Measurements from ENCODE around the gene NUBPL.
"Not testable (repeated sequence)": the region's sequence is repeated elsewhere in the genome, so short reads cannot be mapped to it uniquely, and the experiment has no call there.

Gene NUBPL

GRCh38 chr14:31578792-31579501, 17.7 kb downstream of the NUBPL start:
- DNase-seq, result no peak

GRCh38 chr14:31580234-31580633, 19.0 kb downstream of the NUBPL start:
- no peak for DNase-seq

DNA sequence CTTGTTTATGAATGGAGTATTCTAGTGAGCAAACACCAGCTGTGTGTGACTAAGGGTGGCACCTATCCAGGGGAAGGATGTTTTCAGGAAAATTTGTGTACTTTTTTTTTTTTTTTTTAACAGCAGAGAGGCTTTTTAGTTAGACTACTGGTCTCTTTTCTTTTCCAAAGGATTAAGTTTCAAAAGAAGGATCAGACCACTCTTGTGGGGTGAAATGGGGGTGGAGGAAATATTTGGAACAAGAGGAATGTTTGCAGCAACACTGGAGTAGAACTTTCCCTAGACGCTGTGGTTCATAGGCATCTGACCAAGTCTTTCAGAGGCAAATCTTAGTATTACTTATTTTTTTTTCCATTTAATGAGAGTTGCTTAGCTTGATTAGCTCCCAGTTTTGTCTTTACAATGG, 21.1 kb downstream of the NUBPL start:
- DNase-seq, result no peak

- no peak for DNase-seq
Measured at GRCh38 chr14:31582836-31583452, 21.7 kb downstream of the NUBPL start.

DNA sequence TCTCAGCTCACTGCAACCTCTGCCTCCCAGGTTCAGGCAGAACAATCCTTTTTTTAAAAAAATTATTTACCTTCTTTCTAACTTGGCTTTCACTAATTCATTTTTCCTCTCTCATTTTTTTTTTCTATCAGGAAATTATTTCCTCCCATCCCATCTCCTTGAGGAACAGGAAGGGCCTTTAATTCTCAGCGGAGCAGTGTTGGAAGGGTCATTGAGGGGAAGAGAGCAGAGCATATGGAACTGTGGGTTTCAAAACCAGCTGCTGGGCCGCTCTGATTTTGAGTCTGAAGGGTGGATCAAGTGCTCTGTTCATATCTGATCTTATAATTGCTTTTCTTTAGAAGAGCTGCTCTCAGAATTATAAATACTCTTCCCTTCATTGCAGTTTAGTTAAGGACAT, 29.0 kb downstream of the NUBPL start:
- DNase-seq, result no peak

DNA sequence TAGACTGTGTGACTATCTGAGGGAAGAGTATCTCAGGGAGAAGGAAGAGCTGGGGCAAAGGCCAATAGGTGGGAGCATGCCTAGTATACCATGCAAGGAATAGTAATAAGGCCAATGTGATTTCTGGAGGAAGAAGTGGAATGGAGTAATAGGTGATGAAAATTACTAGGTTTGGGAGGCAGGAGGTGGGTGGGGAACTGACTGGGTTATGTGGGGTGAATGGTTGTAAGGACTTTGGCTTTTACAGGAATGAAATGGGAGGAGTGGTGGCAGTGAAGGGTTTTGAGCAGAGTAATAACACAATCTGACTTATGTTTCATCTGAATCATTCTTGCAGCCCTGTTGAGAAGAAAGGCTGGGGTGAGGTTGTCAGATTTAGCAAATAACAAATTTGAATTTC, 30.9 kb downstream of the NUBPL start:
- no peak for DNase-seq

GRCh38 chr14:31592631-31593030, 31.4 kb downstream of the NUBPL start:
- DNase-seq, result no peak

GRCh38 chr14:31596342-31597095, 35.3 kb downstream of the NUBPL start:
- no peak for DNase-seq

- DNase-seq, result no peak
Measured at GRCh38 chr14:31605702-31606101, 44.5 kb downstream of the NUBPL start.

DNA sequence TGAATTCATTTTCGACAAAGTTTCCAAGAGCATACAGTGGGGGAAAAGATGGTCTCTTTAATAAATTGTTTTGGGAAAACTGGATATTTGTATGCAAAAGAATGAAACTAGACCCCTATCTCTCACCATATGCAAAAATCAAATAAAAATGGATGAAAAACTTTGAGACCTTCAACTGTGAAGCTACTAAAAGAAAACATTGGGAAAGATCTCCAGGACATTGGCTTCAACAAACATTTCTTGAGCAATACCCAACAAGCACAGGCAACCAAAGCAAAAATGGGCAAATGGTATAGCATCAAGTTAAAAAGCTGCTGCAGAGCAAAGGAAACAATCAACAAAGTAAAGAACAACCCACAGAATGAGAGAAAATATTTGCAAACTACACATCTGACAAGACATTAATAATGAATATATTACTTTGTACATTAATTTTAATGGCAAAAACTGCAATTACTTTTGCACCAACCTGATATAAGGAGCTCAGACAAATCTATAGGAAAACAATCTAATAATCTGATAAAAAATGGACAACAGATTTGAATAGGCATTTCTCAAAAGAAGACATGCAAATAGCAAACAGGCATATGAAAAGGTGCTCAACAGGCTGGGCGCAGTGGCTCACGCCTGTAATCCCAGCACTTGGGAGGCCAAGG, 50.7 kb downstream of the NUBPL start:
- no peak for DNase-seq

- DNase-seq, result no peak
Measured at GRCh38 chr14:31613188-31613587, 52.0 kb downstream of the NUBPL start.

DNA sequence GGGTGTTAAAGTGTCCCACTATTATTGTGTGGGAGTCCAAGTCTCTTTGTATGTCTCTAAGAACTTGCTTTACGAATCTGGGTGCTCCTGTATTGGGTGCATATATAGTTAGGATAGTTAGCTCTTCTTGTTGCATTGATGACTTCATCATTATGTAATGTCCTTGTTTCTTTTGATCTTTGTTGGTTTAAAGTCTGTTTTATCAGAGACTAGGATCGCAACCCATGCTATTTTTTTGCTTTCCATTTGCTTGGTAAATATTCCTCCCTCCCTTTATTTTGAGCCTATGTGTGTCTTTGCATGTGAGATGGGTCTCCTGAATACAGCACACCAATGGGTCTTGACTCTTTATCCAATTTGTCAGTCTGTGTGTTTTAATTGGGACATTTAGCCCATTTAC, 57.7 kb downstream of the NUBPL start:
- not testable (repeated sequence) for DNase-seq

DNA sequence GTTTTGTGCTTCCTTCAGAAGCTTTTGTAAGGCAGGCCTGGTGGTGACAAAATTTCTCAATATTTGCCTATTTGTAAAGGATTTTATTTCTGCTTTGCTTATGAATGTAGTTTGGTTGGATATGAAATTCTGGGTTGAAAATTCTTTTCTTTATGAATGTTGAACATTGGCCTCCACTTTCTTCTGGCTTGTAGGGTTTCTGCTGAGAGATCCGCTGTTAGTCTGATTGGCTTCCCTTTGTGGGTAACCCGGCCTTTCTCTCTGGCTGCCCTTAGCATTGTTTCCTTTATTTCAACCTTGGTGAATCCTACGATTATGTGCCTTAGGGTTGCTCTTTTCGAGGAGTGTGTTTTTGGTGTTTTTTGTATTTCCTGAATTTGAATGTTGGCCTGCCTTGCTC, 58.2 kb downstream of the NUBPL start:
- no peak for DNase-seq

DNA sequence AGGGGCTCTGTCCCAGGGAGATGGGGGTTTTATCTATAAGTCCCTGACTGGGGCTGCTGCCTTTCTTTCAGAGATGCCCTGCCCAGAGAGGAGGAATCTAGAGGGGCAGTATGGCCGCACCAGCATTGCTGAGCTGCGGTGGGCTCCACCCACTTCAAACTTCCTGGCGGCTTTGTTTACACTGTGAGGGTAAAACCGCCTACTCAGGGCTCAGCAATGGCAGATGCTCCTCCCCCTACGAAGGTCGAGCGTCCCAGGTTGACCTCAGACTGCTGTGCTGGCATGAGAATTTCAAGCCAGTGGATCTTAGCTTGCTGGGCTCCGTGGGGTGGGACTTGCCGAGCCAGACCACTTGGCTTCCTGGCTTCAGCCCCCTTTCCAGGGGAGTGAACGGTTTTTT, 59.7 kb downstream of the NUBPL start:
- not testable (repeated sequence) for DNase-seq

GRCh38 chr14:31622060-31622459, 60.9 kb downstream of the NUBPL start:
- no peak for DNase-seq

DNA sequence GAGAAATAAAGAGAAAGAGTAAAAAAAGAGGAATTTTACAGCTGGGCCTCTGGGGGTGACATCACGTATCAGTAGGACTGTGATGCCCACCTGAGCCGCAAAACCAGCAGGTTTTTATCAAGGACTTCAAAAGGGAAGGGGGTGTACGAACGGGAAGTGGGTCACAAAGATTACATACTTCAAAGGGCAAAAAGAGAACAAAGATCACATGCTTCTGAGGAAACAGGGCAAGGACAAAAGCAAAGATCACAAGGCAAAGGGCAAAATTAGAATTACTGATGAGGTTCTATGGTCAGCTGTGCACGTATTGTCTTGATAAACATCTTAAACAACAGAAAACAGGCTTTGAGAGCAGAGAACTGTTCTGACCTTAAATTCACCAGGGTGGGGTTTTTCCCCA, 91.7 kb downstream of the NUBPL start:
- not testable (repeated sequence) for DNase-seq

DNA sequence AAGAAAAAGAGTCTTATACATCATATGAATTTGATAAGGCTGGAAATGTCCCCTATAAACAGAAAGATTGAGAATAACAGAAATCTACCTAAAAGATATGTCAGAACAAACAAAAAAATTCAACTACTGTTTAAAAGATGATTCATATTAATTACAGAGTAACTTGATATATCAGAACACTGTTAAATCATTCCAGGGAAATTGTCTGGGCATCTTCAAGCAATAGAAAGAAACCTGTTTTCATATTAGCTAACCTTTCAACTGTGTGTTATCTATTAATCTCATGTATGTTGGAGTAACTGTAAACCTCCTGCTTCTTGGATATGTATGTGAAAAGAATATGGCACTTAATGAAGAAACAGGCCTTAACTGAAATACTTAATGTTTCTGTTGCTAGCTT, 96.7 kb downstream of the NUBPL start:
- no peak for DNase-seq

DNA sequence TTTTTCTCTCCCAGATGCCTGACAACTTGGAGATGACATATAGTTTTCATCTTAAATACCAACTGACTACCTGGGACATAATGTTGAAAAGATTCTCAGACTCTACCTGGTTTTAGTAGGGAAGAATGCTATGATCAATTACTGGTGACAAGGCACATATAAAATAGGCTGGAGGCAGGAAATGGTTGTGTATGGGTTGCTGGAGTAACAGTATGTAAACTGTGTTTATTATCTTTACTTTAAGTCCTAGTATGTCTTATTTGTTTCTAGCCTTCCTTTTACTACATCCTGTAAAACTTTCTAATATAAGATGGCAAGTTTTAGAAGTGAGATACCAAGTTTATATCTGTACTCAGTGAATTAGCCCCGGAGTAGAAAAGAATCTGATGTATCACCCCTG, 98.1 kb downstream of the NUBPL start:
- no peak for DNase-seq

GRCh38 chr14:31660191-31660590, 99.0 kb downstream of the NUBPL start:
- no peak for DNase-seq

GRCh38 chr14:31660728-31661127, 99.5 kb downstream of the NUBPL start:
- no peak for DNase-seq

DNA sequence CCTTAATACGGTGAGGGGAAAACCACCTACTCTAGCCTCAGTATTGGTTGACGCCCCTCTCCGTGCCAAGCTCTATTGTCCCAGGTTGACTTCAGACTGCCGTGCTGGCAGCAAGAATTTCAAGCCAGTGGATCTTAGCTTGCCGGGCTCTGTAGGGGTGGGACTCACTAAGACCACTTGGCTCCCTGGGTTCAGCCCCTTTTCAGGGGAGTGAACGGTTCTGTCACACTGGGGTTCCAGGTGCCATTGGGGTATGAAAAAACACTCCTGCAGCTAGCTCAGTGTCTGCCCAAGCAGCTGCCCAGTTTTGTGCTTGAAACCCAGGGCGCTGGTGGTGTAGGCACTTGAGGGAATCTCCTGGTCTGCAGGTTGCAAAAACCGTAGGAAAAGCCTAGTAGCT, 107.1 kb downstream of the NUBPL start:
- no peak for DNase-seq

GRCh38 chr14:31672709-31673108, 111.5 kb downstream of the NUBPL start:
- DNase-seq, result no peak

- no peak for DNase-seq
Measured at GRCh38 chr14:31677052-31677451, 115.8 kb downstream of the NUBPL start.

DNA sequence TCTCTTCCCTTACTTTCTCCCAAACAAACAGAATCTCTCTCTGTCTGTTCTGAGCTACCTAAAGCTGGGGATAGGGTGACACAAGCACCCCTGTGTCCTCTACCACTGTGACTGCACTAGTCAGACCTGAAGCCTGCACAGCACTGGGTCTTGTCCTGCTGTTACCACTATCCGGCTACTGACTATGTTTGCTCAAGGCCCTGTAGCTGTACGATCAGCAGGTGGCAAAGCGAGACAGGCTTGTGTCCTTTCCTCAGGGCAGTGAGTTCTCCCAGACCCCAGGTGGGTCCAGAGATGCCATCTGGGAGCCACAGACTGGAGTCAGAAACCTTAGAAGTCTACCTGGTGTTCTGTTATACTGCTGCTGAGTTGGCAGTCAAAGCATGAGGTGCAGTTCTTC, 116.4 kb downstream of the NUBPL start:
- no peak for DNase-seq
